ENCODE data around the gene GFI1B. TPM values are rescaled to one million over a fixed set of nuclear protein-coding genes. Genes with fewer than 3 reads are reported as not detected.

Gene GFI1B
- total and polyA plus RNA-seq, 10 of the 15 experiments (the other 5 are each of a cell fraction or from before 2014, with no cell fraction given) = 0.04 to 0.11 (median 0.05) TPM; not detected in 7

GRCh38 chr9:133031130-133031422 is 52.6 kb downstream of the GFI1B start:
- SMC1A ChIA-PET (ENCODE audit: uncharacterized antibody, unreplicated experiment) = interaction anchor here (1.1 to 6.9 kb wide), 4 partner anchors 8 to 113 kb away, joined by 4 to 31 read pairs (median 4); no protein-coding TSS in a partner anchor
- H3K79me2 ChIP-seq (ENCODE audit: control insufficient read depth, insufficient read depth, low read length) = peaks cover 50% of the 10 kb centered on the region
- in situ Hi-C loops (cut with MboI) = no loop called here

More at GRCh38 chr9:133031130-133031422, 52.6 kb downstream of the GFI1B start:
- Histone ChIP-seq H3K4me1 (ENCODE audit: control insufficient read depth, insufficient read depth, low read length) (peaks cover 13% of the 10 kb centered on the region), H3K27me3 (replicated peaks in 1 of 2; ENCODE audit: control insufficient read depth in 2 of 2, insufficient read depth in 2 of 2, low read length in 1 of 2) (no peaks in the 10 kb centered on the region), H3K9ac (ENCODE audit: control insufficient read depth, insufficient read depth, low read length) (peak overlapping the region; percentile 92), H4K20me1 (ENCODE audit: control insufficient read depth, insufficient read depth) (no peaks in the 10 kb centered on the region), H3K9me3 (replicated peaks; ENCODE audit: control insufficient read depth, insufficient read depth, low read length) (no peaks in the 10 kb centered on the region; the same call in 2 of the 3 replicates), H3K27ac (ENCODE audit: control insufficient read depth, insufficient read depth) (peak overlapping the region; percentile 91), H3K4me2 (ENCODE audit: control insufficient read depth, insufficient read depth) (peak overlapping the region; percentile 91), H2AFZ (ENCODE audit: control insufficient read depth, low read depth, low read length) (peak overlapping the region; percentile 96), H3K36me3 (ENCODE audit: control insufficient read depth in 2 of 2, insufficient read depth in 2 of 2, low read length in 1 of 2) (peaks cover 0 to 2% of the 10 kb centered on the region in 2 experiments; a peak in 1 of 4 replicates), H3K4me3 (peak overlapping the region; percentile 77)
- under 1% methylated on average over 16 of the region's 16 CpGs for WGBS (ENCODE audit: insufficient coverage, insufficient replicate concordance, low lambda C conversion rate, missing lambda C conversion rate)
- FAIRE-seq (no peak), ATAC-seq (no peak), DNase-seq (ENCODE audit: low read depth, low spot score) (no peak)
- ChIA-PET POLR2A (interaction anchor here (0.7 to 2.2 kb wide), 6 partner anchors 84 to 447 kb away, joined by 3 to 17 read pairs (median 4); no protein-coding TSS in a partner anchor), CTCF (interaction anchor here (0.7 to 5.1 kb wide), 6 partner anchors 8 to 184 kb away, joined by 3 to 52 read pairs (median 20); no protein-coding TSS in a partner anchor), RAD21 (ENCODE audit: unreplicated experiment) (interaction anchor here (1.3 to 2.2 kb wide), 3 partner anchors 9 to 113 kb away, joined by 3 to 18 read pairs (median 16); no protein-coding TSS in a partner anchor)
- no TSS peak for BruUV-seq (replicated peaks)
- TF ChIP-seq ASH2L (IDR thresholded peaks at IDR 0.05; ENCODE audit: borderline replicate concordance, low read depth) = 0 out of 2 replicates have a peak, but pooled peaks have one; percentile 5
- TF ChIP-seq NFIC (IDR thresholded peaks at IDR 0.05; ENCODE audit: low read depth, low read length) = 0 out of 2 replicates have a peak, but pooled peaks have one; percentile 5
- TF ChIP-seq, protein P1, sequence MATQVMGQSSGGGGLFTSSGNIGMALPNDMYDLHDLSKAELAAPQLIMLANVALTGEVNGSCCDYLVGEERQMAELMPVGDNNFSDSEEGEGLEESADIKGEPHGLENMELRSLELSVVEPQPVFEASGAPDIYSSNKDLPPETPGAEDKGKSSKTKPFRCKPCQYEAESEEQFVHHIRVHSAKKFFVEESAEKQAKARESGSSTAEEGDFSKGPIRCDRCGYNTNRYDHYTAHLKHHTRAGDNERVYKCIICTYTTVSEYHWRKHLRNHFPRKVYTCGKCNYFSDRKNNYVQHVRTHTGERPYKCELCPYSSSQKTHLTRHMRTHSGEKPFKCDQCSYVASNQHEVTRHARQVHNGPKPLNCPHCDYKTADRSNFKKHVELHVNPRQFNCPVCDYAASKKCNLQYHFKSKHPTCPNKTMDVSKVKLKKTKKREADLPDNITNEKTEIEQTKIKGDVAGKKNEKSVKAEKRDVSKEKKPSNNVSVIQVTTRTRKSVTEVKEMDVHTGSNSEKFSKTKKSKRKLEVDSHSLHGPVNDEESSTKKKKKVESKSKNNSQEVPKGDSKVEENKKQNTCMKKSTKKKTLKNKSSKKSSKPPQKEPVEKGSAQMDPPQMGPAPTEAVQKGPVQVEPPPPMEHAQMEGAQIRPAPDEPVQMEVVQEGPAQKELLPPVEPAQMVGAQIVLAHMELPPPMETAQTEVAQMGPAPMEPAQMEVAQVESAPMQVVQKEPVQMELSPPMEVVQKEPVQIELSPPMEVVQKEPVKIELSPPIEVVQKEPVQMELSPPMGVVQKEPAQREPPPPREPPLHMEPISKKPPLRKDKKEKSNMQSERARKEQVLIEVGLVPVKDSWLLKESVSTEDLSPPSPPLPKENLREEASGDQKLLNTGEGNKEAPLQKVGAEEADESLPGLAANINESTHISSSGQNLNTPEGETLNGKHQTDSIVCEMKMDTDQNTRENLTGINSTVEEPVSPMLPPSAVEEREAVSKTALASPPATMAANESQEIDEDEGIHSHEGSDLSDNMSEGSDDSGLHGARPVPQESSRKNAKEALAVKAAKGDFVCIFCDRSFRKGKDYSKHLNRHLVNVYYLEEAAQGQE (IDR thresholded peaks at IDR 0.05; ENCODE audit: low read depth, low read length) = no peak
- no peak for TF ChIP-seq MTA2 (IDR thresholded peaks at IDR 0.05; ENCODE audit: low read depth)
- TF ChIP-seq TAF1 (IDR thresholded peaks at IDR 0.05; ENCODE audit: borderline replicate concordance, low read depth, low read length) = no peak
- TF ChIP-seq ZNF274 (IDR thresholded peaks at IDR 0.05; ENCODE audit: insufficient read depth, insufficient read length) = no peak
- TF ChIP-seq HDAC2 (IDR thresholded peaks at IDR 0.05) = peak; percentile 5
- 0 out of 2 replicates have a peak, but pooled peaks have one; percentile 2 for TF ChIP-seq IRF4 (IDR thresholded peaks at IDR 0.05; ENCODE audit: low read depth, low read length)
- intact Hi-C loops (cut with micrococcal nuclease; ENCODE audit: unreplicated experiment) = no loop called here

Measured in GM12878 (cell line).